Central memory CD4-positive, alpha-beta T cell (primary cell): ENCODE results near the gene CAD.

Experiments used
- DNase-seq: peaks from one replicate; pipeline ENCODE4 v3.0.0; 2022

CAD gene

DNA sequence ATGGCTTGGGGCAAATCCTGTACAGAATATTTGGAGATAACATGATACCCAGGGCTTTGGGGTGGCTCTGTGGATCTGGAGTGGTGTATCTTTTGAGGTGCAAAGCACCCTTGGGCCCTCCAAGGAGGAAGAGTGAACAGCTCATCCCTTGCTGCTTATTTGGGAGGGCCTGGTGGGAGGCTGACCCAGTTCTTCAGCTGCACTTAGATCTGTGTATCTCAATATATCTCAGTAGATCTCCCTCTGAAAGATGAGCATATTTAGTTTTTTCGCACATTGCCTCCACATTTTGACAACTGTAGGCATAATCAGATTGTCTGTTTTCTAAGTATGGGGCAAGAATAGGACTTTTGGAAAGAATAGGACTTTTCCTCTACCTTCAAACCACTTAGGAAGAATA is 67.8 kb downstream of the CAD start:
- DNase-seq = no peak

DNA sequence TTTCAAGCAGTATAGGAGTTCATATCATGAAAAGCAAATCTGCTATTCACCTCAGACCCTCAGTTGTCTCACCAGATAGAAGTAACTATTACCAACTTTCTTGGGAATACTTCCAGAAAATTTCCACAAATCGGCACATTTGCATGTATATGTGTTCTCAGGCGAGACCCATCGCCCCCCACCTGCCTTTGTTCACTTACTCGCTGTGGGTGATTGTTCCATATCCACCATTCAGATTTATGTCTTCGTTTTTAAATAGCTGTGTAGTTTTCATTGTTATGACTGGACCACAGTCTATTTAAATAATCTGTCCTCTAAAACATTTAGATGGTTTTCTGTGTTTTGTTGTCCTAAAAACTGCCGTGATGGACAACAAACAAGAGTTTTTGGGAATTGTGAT is 68.3 kb downstream of the CAD start:
- no peak for DNase-seq

DNA sequence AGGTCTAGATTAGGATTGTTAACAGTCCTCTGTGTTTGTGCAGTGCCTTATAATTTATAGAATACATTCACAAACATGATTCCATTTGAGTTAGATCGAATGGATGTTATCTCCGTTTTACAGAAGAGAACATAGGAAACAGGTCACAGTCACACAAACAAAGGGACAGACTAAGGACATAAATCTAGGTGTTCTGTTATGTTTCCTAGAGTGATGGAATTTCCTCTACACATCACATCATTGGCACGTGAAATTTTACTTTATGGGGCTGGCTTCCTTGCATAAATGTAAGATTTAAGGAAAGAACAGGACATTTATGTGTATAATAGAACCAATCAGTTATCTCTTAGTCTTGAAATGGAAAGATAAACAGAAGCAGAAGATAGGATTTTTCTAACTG is 71.4 kb downstream of the CAD start:
- DNase-seq = no peak

DNA sequence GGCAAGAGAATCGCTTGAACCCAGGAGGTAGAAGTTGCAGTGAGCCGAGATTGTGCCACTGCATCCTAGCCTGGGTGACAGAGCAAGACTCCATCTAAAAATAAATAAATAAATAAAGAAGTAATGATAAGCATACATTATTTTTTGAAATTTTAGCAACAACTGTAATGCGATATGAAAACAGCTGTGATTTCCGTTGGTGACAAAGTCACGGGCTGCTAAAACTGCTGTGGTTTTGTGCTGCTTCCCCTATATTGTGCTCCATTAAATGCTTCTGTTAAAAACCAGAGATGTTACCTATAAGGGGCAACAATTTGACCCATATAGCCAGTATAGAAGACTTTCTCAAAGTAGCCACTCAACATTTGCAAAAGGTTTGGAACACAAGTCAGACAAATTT is 73.4 kb downstream of the CAD start:
- no peak for DNase-seq

DNA sequence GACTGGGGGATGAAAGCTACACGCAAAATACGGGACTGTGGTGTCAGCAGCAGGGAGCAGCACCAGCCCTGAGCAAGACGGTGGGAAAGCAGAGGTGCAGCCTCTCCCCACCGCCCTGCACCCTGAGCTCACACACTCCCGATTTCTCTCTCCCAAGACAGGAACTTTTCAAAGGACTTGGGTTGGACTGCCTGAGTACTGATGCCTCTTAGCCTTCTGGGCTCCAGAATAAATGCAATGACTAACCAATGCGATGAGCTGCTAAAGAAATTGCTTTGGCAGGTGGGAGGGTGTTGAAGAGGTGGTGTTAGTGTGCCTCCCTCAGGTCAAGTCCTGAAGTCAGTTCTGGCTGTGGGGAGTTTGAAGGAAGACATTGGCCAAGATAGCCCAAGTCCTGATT is 74.7 kb downstream of the CAD start:
- no peak for DNase-seq
